GM19239 (cell line): ENCODE results near the gene MAPK4.

Source experiments
- DNase-seq: peaks from one replicate; pipeline ENCODE4 v3.0.0; 2011; ENCODE audit warnings: low spot score; ENCODE audit not compliant: insufficient read length
- FAIRE-seq: peaks from 2 replicates; lab custom pipeline; 2011; peaks lifted over from hg19 to GRCh38; lab: Jason Lieb, UNC

MAPK4 gene

GRCh38 chr18:50622320-50622719 is 62.4 kb downstream of the MAPK4 start:
- FAIRE-seq (no peak), DNase-seq (no peak)

GRCh38 chr18:50622865-50623393 is 63.0 kb downstream of the MAPK4 start:
- DNase-seq (no peak), FAIRE-seq (no peak)

- no peak for DNase-seq
- no peak for FAIRE-seq
Observed at GRCh38 chr18:50623694-50624352, 63.9 kb downstream of the MAPK4 start.

- no peak for DNase-seq
- FAIRE-seq, result no peak
Observed at GRCh38 chr18:50624981-50625380, 65.1 kb downstream of the MAPK4 start.

GRCh38 chr18:50626317-50626716 is 66.4 kb downstream of the MAPK4 start:
- FAIRE-seq, result no peak
- DNase-seq, result no peak

GRCh38 chr18:50627594-50628532 is 68.0 kb downstream of the MAPK4 start:
- DNase-seq, result no peak
- no peak for FAIRE-seq

GRCh38 chr18:50628533-50628905 is 68.6 kb downstream of the MAPK4 start:
- DNase-seq (no peak), FAIRE-seq (no peak)

- DNase-seq (no peak), FAIRE-seq (no peak)
Observed at GRCh38 chr18:50629148-50629631, 69.3 kb downstream of the MAPK4 start.

GRCh38 chr18:50630895-50631294 is 71.0 kb downstream of the MAPK4 start:
- DNase-seq (no peak), FAIRE-seq (no peak)

- DNase-seq, result no peak
- no peak for FAIRE-seq
Observed at GRCh38 chr18:50632895-50633515, 73.1 kb downstream of the MAPK4 start.

GRCh38 chr18:50633992-50634391 is 74.1 kb downstream of the MAPK4 start:
- DNase-seq (no peak), FAIRE-seq (no peak)

- DNase-seq, result no peak
- no peak for FAIRE-seq
Observed at GRCh38 chr18:50636366-50637057, 76.6 kb downstream of the MAPK4 start.

- FAIRE-seq, result no peak
- no peak for DNase-seq
Observed at GRCh38 chr18:50638016-50638883, 78.4 kb downstream of the MAPK4 start.

- no peak for FAIRE-seq
- no peak for DNase-seq
Observed at GRCh38 chr18:50638884-50639420, 79.1 kb downstream of the MAPK4 start.

GRCh38 chr18:50639711-50640110 is 79.8 kb downstream of the MAPK4 start:
- no peak for DNase-seq
- no peak for FAIRE-seq

- DNase-seq (no peak), FAIRE-seq (no peak)
Observed at GRCh38 chr18:50642439-50642838, 82.6 kb downstream of the MAPK4 start.

- DNase-seq (no peak), FAIRE-seq (no peak)
Observed at GRCh38 chr18:50644146-50644545, 84.3 kb downstream of the MAPK4 start.

GRCh38 chr18:50644807-50645206 is 84.9 kb downstream of the MAPK4 start:
- FAIRE-seq (no peak), DNase-seq (no peak)

- FAIRE-seq (no peak), DNase-seq (no peak)
Observed at GRCh38 chr18:50647237-50647636, 87.3 kb downstream of the MAPK4 start.
